Measurements from ENCODE around the gene FCGR3B.
"Not testable (repeated sequence)": the region's sequence is repeated elsewhere in the genome, so short reads cannot be mapped to it uniquely, and the experiment has no call there.

The FCGR3B gene

GRCh38 chr1:161605024-161605423 is 26.0 kb downstream of the FCGR3B start:
- not testable (repeated sequence) for DNase-seq

- DNase-seq = not testable (repeated sequence)
These were observed 33.9 kb downstream of the FCGR3B start for GRCh38 chr1:161597077-161597476.

GRCh38 chr1:161595583-161595982 is 35.4 kb downstream of the FCGR3B start:
- not testable (repeated sequence) for DNase-seq

DNA sequence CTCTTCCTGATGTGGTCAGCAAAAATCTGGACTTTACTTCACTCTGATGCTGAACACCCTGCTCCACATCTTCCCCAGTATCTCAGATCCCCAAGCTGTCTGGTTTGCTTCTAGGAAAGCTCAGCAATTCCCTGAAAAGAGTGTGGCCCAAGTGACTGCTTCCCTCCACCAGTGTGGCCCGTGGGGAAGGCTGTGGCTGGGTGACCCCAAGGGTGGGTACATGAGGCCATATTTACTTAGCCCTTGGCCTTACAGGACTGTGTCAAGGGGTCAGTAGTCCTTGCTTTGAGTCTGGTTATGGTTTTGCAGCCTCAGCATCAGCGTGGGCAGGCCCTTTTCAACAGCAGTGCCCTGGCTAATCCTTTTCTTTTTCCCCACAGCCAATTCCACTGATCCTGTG is 35.8 kb downstream of the FCGR3B start:
- DNase-seq = not testable (repeated sequence)

- not testable (repeated sequence) for DNase-seq
These were observed 36.5 kb downstream of the FCGR3B start for GRCh38 chr1:161594269-161594984.

- not testable (repeated sequence) for DNase-seq
These were observed 37.8 kb downstream of the FCGR3B start for GRCh38 chr1:161593092-161593755.

DNA sequence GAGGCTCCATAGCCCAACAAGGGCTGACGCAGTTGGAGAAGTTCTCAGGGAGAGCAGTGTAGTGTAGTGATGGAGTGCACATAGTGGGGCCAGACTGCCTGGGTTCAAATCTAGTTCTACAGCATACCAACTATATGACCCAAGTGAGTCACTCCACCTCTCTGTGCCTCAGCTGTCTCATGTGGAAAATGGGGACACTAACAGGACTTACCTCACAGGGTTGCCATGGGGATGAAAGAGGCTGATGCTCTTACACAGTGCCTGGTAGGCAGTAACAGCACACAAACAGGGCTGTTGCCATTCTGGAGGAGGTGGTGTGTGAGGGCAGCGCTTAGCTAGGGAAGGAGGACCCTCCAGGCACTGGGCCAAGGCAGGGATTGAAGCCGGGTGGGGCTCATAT is 38.4 kb downstream of the FCGR3B start:
- DNase-seq = not testable (repeated sequence)

DNA sequence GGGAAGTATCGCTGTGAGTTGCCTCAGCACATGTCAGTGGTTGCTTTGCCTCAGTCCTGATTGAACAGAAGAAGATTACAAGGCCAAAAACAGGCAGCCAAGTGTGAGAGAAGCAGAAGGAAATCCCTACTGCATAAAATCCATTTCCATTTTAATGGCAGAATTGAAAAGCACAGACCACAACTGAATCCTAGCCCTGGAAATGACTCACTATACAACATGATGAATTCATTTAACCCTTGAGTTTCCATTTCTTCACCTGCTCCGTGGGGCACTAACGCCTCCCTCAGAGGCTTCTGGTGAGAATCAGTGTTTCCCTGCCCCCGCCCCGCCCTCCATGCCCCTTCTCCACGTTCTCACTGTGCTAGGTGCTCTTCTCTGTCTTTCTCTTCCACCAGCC is 41.1 kb downstream of the FCGR3B start:
- DNase-seq = not testable (repeated sequence)

DNA sequence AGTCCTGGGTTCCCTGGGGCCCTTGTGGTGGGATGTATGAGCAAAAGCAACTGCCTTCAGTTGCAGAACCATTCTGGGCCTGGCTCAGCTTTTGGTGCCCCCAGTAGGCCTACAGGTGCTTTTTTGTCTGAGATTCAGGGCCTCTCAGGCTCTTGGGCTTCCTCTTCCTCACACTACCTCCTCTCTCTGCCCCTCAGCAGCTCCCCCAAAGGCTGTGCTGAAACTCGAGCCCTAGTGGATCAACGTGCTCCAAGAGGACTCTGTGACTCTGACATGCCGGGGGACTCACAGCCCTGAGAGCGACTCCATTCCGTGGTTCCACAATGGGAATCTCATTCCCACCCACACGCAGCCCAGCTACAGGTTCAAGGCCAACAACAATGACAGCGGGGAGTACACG is 41.6 kb downstream of the FCGR3B start:
- DNase-seq = not testable (repeated sequence)

DNA sequence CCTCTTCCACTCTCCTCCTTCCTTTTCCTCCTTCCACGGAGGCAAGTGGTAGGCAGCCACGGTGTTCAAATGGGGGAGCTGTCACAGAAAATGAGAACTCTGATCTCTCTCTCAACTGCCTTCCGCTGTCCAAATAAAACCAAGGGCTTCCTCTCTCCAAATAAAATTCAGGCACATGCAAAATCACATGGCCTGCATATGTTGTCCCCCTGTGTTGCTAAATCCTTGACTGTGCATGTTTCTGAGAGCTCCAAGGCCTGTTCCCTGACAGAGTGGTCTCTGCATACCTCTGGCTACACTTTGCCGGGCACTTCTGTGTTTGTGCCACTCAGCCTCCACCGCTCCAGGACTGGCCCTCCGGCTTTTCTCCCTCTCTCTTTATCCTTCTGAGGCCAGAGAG is 42.4 kb downstream of the FCGR3B start:
- not testable (repeated sequence) for DNase-seq

- not testable (repeated sequence) for DNase-seq
These were observed 48.1 kb downstream of the FCGR3B start for GRCh38 chr1:161582882-161583281.

DNA sequence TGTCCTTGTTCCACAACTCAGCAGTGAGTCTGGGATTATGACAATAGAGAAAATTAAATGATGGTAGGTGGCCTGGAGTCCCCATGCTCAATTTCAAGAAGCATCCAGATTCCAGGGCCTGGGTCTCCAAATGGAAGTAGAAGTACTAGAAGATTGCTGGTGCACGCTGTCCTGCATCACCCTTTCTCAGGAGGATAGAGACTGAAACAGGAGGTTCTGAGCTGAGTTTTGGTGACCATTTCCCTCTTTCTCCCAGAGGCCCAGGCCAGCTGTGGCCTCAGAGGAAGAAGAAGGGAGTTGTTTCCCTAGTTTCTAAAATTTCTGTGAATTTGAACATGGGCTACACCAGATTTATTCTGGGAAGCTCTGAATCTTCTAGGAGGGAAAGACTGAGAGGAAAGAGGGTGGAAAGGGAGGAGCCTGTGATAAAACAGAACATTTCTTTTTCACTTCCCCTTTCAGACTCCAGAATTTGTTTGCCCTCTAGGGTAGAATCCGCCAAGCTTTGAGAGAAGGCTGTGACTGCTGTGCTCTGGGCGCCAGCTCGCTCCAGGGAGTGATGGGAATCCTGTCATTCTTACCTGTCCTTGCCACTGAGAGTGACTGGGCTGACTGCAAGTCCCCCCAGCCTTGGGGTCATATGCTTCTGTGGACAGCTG is 50.0 kb downstream of the FCGR3B start:
- not testable (repeated sequence) for DNase-seq

GRCh38 chr1:161579856-161580507 is 51.0 kb downstream of the FCGR3B start:
- DNase-seq = not testable (repeated sequence)

- not testable (repeated sequence) for DNase-seq
These were observed 54.3 kb downstream of the FCGR3B start for GRCh38 chr1:161576676-161577075.

Data from inflammatory macrophage treated with lipopolysaccharide for 1 hour (primary cell).